ENCODE data around the gene LYAR. TPM values are rescaled to one million over a fixed set of nuclear protein-coding genes. Genes with fewer than 3 reads are reported as not detected.

LYAR gene
- total RNA-seq, 4 donors from 2014 or later, result 12.2 to 18.4 (median 13.3) TPM

DNA sequence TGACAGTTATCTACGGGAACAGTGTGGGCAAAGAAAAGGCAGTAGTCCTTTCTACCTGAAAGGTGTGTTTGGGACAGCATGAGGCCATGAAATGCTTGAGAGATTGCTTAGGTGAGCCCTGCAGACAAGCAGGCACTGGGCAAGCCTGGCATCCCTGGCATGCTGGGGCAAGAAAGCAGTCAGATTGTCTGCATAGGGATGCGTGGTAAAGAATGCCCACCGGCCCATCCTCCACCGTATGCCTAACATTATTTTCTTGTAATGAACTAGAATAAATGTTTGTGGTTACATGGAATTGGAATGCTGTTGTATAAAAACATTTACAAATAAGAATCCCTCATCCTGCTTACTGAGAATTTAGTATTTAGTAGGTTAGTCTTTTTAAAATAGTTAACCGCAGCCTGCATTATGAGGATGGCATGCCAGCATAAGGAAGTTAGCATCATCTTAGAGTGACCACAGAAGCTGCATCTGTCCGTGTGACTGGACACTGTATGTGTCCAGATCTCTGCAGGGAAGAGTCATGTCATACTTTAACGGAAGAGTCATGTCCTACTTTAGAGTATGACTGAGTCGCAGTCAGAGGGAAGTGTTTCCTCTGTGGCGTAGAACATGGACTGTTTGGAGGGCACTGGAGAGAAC is 19.0 kb upstream of the LYAR start:
- intact Hi-C loops (cut with DNase I), result no loop called here

GRCh38 chr4:4306920-4307319 is 17.0 kb upstream of the LYAR start:
- intact Hi-C loops (cut with DNase I), result no loop called here
- peaks cover 21 to 48% (median 26%) of the 10 kb centered on the region in 4 donors for H3K36me3 ChIP-seq
- no peak for DNase-seq (ENCODE audit: extremely low spot score)
- WGBS, result 92% methylated on average over 11 of the region's 11 CpGs
- no peak overlapping the region for H3K4me3 ChIP-seq
- TF ChIP-seq POLR2AphosphoS5 (IDR thresholded peaks at IDR 0.05), result no peak
- TF ChIP-seq, protein P1, sequence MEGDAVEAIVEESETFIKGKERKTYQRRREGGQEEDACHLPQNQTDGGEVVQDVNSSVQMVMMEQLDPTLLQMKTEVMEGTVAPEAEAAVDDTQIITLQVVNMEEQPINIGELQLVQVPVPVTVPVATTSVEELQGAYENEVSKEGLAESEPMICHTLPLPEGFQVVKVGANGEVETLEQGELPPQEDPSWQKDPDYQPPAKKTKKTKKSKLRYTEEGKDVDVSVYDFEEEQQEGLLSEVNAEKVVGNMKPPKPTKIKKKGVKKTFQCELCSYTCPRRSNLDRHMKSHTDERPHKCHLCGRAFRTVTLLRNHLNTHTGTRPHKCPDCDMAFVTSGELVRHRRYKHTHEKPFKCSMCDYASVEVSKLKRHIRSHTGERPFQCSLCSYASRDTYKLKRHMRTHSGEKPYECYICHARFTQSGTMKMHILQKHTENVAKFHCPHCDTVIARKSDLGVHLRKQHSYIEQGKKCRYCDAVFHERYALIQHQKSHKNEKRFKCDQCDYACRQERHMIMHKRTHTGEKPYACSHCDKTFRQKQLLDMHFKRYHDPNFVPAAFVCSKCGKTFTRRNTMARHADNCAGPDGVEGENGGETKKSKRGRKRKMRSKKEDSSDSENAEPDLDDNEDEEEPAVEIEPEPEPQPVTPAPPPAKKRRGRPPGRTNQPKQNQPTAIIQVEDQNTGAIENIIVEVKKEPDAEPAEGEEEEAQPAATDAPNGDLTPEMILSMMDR (IDR thresholded peaks at IDR 0.05), result no peak
- no peak for TF ChIP-seq EP300 (IDR thresholded peaks at IDR 0.05)
- TF ChIP-seq POLR2A (IDR thresholded peaks at IDR 0.05; ENCODE audit: low read depth), result no peak
- no peak overlapping the region for H3K27ac ChIP-seq (replicated peaks in 1 of 4)
- no peaks in the 10 kb centered on the region for H3K4me1 ChIP-seq
- no peaks in the 10 kb centered on the region for H3K27me3 ChIP-seq
- no peaks in the 10 kb centered on the region for H3K9me3 ChIP-seq

More for the DNA sequence above, 19.0 kb upstream of the LYAR start:
- H3K27ac ChIP-seq (replicated peaks in 1 of 4), result no peak overlapping the region
- H3K36me3 ChIP-seq, result peaks cover 10 to 55% (median 27%) of the 10 kb centered on the region in 4 donors
- H3K4me3 ChIP-seq, result no peak overlapping the region
- H3K4me1 ChIP-seq, result no peaks in the 10 kb centered on the region
- no peaks in the 10 kb centered on the region for H3K9me3 ChIP-seq
- no peak for TF ChIP-seq POLR2A (IDR thresholded peaks at IDR 0.05; ENCODE audit: low read depth)
- TF ChIP-seq POLR2AphosphoS5 (IDR thresholded peaks at IDR 0.05), result no peak
- TF ChIP-seq EP300 (IDR thresholded peaks at IDR 0.05), result no peak
- TF ChIP-seq, protein P1 (IDR thresholded peaks at IDR 0.05), result no peak
- 91% methylated on average over 9 of the region's 9 CpGs for WGBS
- H3K27me3 ChIP-seq, result no peaks in the 10 kb centered on the region
- DNase-seq (ENCODE audit: extremely low spot score), result no peak

DNA sequence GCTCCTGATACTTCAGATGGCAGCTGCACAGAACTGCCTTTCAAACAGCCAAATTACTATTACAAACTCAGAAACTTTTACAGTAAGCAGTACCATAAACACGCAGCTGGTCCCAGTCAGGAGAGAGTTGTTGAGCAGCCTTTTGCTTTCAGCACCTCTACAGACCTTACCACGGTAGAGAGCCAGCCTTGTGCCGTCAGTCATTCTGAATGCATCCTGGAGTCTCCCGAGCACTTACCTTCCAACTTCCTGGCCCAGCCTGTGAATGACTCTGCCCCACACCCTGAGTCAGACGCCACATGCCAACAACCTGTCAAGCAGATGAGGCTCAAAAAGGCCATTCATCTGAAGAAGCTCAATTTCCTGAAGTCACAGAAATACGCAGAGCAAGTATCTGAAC is 12.5 kb upstream of the LYAR start:
- Histone ChIP-seq H3K4me1 (no peaks in the 10 kb centered on the region), H3K36me3 (peaks cover 21 to 56% (median 30%) of the 10 kb centered on the region in 4 donors)

DNA sequence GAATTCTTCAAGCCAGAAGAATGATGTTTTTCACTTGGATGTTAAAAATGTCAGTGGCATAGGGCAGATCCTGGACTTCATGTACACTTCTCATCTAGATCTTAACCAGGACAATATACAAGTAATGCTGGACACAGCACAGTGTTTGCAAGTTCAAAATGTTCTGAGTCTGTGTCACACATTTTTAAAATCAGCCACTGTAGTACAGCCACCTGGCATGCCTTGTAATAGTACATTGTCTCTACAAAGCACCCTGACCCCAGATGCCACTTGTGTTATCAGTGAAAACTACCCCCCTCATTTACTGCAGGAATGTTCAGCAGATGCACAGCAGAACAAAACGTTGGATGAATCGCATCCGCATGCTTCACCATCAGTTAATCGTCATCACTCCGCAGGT is 12.0 kb upstream of the LYAR start:
- no peak for TF ChIP-seq EP300 (IDR thresholded peaks at IDR 0.05)
- no peaks in the 10 kb centered on the region for H3K27me3 ChIP-seq
- no peak for DNase-seq (ENCODE audit: extremely low spot score)
- no peak overlapping the region for H3K4me3 ChIP-seq
- H3K36me3 ChIP-seq, result peaks cover 17 to 52% (median 27%) of the 10 kb centered on the region in 4 donors
- no peaks in the 10 kb centered on the region for H3K4me1 ChIP-seq
- H3K27ac ChIP-seq (replicated peaks in 1 of 4), result no peak overlapping the region
- no peaks in the 10 kb centered on the region for H3K9me3 ChIP-seq
- 94% methylated on average over 5 of the region's 5 CpGs for WGBS
- intact Hi-C loops (cut with DNase I), result no loop called here

More for the DNA sequence above, 12.5 kb upstream of the LYAR start:
- Histone ChIP-seq H3K9me3 (no peaks in the 10 kb centered on the region), H3K27me3 (no peaks in the 10 kb centered on the region), H3K4me3 (no peak overlapping the region), H3K27ac (replicated peaks in 1 of 4) (no peak overlapping the region)
- TF ChIP-seq POLR2AphosphoS5 (IDR thresholded peaks at IDR 0.05), result no peak
- no peak for TF ChIP-seq EP300 (IDR thresholded peaks at IDR 0.05)
- TF ChIP-seq POLR2A (IDR thresholded peaks at IDR 0.05; ENCODE audit: low read depth), result no peak
- TF ChIP-seq, protein P1 (IDR thresholded peaks at IDR 0.05), result no peak
- 59% methylated on average over 6 of the region's 6 CpGs for WGBS
- intact Hi-C loops (cut with DNase I), result no loop called here
- no peak for DNase-seq (ENCODE audit: extremely low spot score)

DNA sequence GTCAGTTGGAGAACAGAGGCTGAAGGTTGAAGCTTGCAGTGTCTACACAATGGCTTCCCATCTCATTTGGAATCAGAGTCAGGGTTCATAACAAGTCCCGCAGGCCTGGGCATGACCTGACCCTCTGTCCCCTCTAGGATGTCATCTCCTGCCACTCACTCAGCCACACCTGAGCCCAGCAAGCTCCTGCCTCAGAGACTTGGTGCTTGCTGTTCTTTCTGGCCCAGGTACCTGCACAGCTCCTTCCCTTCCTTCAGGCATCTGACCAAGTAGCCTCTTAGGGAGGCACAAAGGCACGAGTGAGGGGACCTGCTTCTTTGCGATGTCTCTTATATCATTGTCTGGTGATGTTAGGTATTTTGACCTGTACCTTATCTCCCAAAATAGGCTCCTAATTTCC is 9.1 kb upstream of the LYAR start:
- Histone ChIP-seq H3K4me3 (no peak overlapping the region), H3K4me1 (no peaks in the 10 kb centered on the region), H3K9me3 (no peaks in the 10 kb centered on the region), H3K36me3 (peaks cover 12 to 35% (median 17%) of the 10 kb centered on the region in 4 donors), H3K27ac (replicated peaks in 1 of 4) (no peak overlapping the region), H3K27me3 (no peaks in the 10 kb centered on the region)
- intact Hi-C loops (cut with DNase I), result no loop called here
- no peak for DNase-seq (ENCODE audit: extremely low spot score)
- WGBS, result 93% methylated on average over 3 of the region's 3 CpGs
- no peak for TF ChIP-seq POLR2AphosphoS5 (IDR thresholded peaks at IDR 0.05)
- TF ChIP-seq POLR2A (IDR thresholded peaks at IDR 0.05; ENCODE audit: low read depth), result no peak
- no peak for TF ChIP-seq EP300 (IDR thresholded peaks at IDR 0.05)
- TF ChIP-seq, protein P1 (IDR thresholded peaks at IDR 0.05), result no peak

Data from esophagus muscularis mucosa (tissue), 4 donors.